Vagina (tissue), 2 donors: Measurements from ENCODE around the gene ODAD2. TPM values are rescaled to one million over a fixed set of nuclear protein-coding genes. Genes with fewer than 3 reads are reported as not detected.

Source experiments
- DNase-seq, 2 donors: peaks; one replicate each; pipeline ENCODE4 v3.0.0-alpha.2; 2017; ENCODE audit errors: extremely low spot score in 2 of 2
- H3K27ac ChIP-seq: fragments of 200-600 bp; sonication (generic); one replicate; pipeline ENCODE4 v1.5.1; 2019
- H3K27me3 ChIP-seq: fragments of 200-600 bp; sonication (generic); one replicate; pipeline ENCODE4 v1.5.1; 2019
- H3K36me3 ChIP-seq, 2 donors: fragments of 200-600 bp; sonication (generic); one replicate each; pipeline ENCODE4 v1.5.1; 2017 to 2019
- H3K4me1 ChIP-seq: fragments of 200-600 bp; sonication (generic); one replicate; pipeline ENCODE4 v1.5.1; 2019
- H3K4me3 ChIP-seq, 2 donors: fragments of 200-600 bp; sonication (generic); 1 replicate in 1 of 2; 2 replicates in 1 of 2; pipeline ENCODE4 v1.5.1; 2016 to 2019
- H3K9me3 ChIP-seq: fragments of 200-600 bp; sonication (generic); one replicate; pipeline ENCODE4 v1.5.1; 2019
- POLR2A ChIP-seq, 2 donors: fragments of 450-650 bp; IDR thresholded peaks; one replicate each; pipeline ENCODE4 v1.6.1; 2017; ENCODE audit warnings: antibody characterized with exemption in 2 of 2, mild to moderate bottlenecking in 2 of 2, moderate library complexity in 2 of 2
- POLR2AphosphoS5 ChIP-seq, 2 donors: sonication (generic); formaldehyde crosslinking; IDR thresholded peaks; one replicate each; pipeline ENCODE4 v1.9.0; 2017; ENCODE audit warnings: antibody characterized with exemption in 2 of 2, mild to moderate bottlenecking in 2 of 2, low read depth in 1 of 2; ENCODE audit not compliant: insufficient read depth in 1 of 2
- intact Hi-C: fragments of 100-400 bp; cut with DNase I; formaldehyde crosslinking; loops from one replicate; pipeline ENCODE4 v1.15.1; 2023
- total RNA-seq: library from RNA; depleted of rRNA; stranded (reverse); fragments of >200 nt; gene quantifications from one replicate; pipeline ENCODE4 v1.2.3, GENCODE V29; 2016
- TF ChIP-seq, protein P1 (sequence below), 3 experiments: fragments of 450-650 bp in 2 of 3; fragments of 200-600 bp in 1 of 3; sonication (generic) in 1 of 3; IDR thresholded peaks; one replicate each; pipeline ENCODE4 v1.5.1; 2017 to 2019; ENCODE audit warnings: antibody characterized with exemption in 3 of 3, mild to moderate bottlenecking in 2 of 3, moderate library complexity in 2 of 3

Gene ODAD2
- total RNA-seq, 1 donor from 2014 or later, result 0.25 TPM

GRCh38 chr10:27899058-27899457 lies 99.8 kb downstream of the ODAD2 start:
- intact Hi-C loops, result no loop called here
- H3K4me3 ChIP-seq, result no peak overlapping the region
- no peaks in the 10 kb centered on the region for H3K9me3 ChIP-seq
- no peak for DNase-seq
- H3K36me3 ChIP-seq, result no peaks in the 10 kb centered on the region
- no peak overlapping the region for H3K27ac ChIP-seq
- no peaks in the 10 kb centered on the region for H3K27me3 ChIP-seq
- no peaks in the 10 kb centered on the region for H3K4me1 ChIP-seq
- TF ChIP-seq POLR2AphosphoS5 (IDR thresholded peaks at IDR 0.05; ENCODE audit: insufficient read depth in 1 of 2, low read depth in 1 of 2) (no peak), POLR2A (IDR thresholded peaks at IDR 0.05) (no peak)
- TF ChIP-seq, protein P1, sequence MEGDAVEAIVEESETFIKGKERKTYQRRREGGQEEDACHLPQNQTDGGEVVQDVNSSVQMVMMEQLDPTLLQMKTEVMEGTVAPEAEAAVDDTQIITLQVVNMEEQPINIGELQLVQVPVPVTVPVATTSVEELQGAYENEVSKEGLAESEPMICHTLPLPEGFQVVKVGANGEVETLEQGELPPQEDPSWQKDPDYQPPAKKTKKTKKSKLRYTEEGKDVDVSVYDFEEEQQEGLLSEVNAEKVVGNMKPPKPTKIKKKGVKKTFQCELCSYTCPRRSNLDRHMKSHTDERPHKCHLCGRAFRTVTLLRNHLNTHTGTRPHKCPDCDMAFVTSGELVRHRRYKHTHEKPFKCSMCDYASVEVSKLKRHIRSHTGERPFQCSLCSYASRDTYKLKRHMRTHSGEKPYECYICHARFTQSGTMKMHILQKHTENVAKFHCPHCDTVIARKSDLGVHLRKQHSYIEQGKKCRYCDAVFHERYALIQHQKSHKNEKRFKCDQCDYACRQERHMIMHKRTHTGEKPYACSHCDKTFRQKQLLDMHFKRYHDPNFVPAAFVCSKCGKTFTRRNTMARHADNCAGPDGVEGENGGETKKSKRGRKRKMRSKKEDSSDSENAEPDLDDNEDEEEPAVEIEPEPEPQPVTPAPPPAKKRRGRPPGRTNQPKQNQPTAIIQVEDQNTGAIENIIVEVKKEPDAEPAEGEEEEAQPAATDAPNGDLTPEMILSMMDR (IDR thresholded peaks at IDR 0.05), result no peak

GRCh38 chr10:27893358-27893954 lies 105.4 kb downstream of the ODAD2 start:
- Histone ChIP-seq H3K9me3 (no peaks in the 10 kb centered on the region), H3K27ac (no peak overlapping the region), H3K36me3 (no peaks in the 10 kb centered on the region), H3K4me3 (no peak overlapping the region), H3K27me3 (no peaks in the 10 kb centered on the region), H3K4me1 (no peaks in the 10 kb centered on the region)
- TF ChIP-seq, protein P1 (IDR thresholded peaks at IDR 0.05), result no peak
- TF ChIP-seq POLR2A (IDR thresholded peaks at IDR 0.05) (no peak), POLR2AphosphoS5 (IDR thresholded peaks at IDR 0.05; ENCODE audit: insufficient read depth in 1 of 2, low read depth in 1 of 2) (no peak)
- intact Hi-C loops, result no loop called here
- DNase-seq, result no peak

DNA sequence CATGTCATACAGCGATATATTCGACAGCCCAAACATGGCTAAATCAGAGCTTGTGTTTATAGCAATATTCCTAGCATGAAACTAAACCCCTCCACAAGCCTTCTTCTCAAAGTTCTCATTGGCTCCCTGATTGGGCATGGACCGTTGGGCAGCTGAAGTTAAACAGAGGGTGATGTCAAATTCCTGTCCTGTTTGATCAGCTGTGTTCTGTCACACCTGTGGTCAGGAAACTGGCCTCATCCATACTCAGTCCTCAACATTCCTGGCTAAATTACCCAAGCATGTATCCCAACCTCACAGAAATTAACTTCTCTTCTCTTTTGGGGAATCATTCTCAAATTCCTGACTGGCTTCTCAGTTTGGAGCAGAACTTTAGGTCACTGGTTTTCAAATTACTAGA lies 107.9 kb downstream of the ODAD2 start:
- DNase-seq, result no peak
- Histone ChIP-seq H3K27ac (no peak overlapping the region), H3K36me3 (no peaks in the 10 kb centered on the region), H3K27me3 (no peaks in the 10 kb centered on the region), H3K4me1 (no peaks in the 10 kb centered on the region), H3K9me3 (no peaks in the 10 kb centered on the region), H3K4me3 (no peak overlapping the region)
- intact Hi-C loops, result no loop called here
- TF ChIP-seq, protein P1 (IDR thresholded peaks at IDR 0.05), result no peak
- TF ChIP-seq POLR2AphosphoS5 (IDR thresholded peaks at IDR 0.05; ENCODE audit: insufficient read depth in 1 of 2, low read depth in 1 of 2) (no peak), POLR2A (IDR thresholded peaks at IDR 0.05) (no peak)

GRCh38 chr10:27889518-27889917 lies 109.4 kb downstream of the ODAD2 start:
- intact Hi-C loops, result no loop called here
- Histone ChIP-seq H3K4me3 (no peak overlapping the region), H3K9me3 (no peaks in the 10 kb centered on the region), H3K4me1 (no peaks in the 10 kb centered on the region), H3K27me3 (no peaks in the 10 kb centered on the region), H3K27ac (no peak overlapping the region), H3K36me3 (no peaks in the 10 kb centered on the region)
- TF ChIP-seq POLR2A (IDR thresholded peaks at IDR 0.05), result no peak
- no peak for DNase-seq

DNA sequence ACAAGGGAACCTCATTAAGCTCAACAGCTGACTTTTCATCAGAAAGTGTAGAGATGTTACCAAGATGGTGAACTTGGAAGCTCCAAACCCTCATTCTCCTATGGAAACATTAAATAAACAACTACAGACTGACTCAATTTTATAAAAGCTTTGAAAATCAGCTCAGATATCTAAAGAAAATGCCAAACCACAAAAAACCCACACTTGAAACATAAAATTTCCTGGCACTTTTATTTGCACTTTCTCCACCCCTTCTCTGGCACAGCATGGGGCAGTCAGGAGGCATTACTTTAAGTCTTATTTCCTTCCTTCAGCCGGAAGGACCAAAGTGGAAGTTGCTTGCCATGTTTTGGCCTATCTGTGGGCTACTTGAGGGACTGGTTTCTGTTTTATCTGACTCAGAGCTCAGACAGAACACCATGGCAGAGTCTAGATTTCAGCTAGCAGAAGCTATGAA lies 114.7 kb downstream of the ODAD2 start:
- H3K27me3 ChIP-seq, result no peaks in the 10 kb centered on the region
- H3K9me3 ChIP-seq, result no peaks in the 10 kb centered on the region
- no peaks in the 10 kb centered on the region for H3K36me3 ChIP-seq
- intact Hi-C loops, result no loop called here
- no peaks in the 10 kb centered on the region for H3K4me1 ChIP-seq
- no peak overlapping the region for H3K27ac ChIP-seq
- TF ChIP-seq POLR2AphosphoS5 (IDR thresholded peaks at IDR 0.05; ENCODE audit: insufficient read depth in 1 of 2, low read depth in 1 of 2) (no peak), POLR2A (IDR thresholded peaks at IDR 0.05) (no peak)
- TF ChIP-seq, protein P1 (IDR thresholded peaks at IDR 0.05), result no peak
- DNase-seq, result no peak
- no peak overlapping the region for H3K4me3 ChIP-seq
